Measurements from ENCODE around the gene RCOR2. TPM values are rescaled to one million over a fixed set of nuclear protein-coding genes. Genes with fewer than 3 reads are reported as not detected.
"Not testable (repeated sequence)": the region's sequence is repeated elsewhere in the genome, so short reads cannot be mapped to it uniquely, and the experiment has no call there.

RCOR2 gene
- polyA plus RNA-seq, 2 donors, result 0.13 to 0.24 TPM

DNA sequence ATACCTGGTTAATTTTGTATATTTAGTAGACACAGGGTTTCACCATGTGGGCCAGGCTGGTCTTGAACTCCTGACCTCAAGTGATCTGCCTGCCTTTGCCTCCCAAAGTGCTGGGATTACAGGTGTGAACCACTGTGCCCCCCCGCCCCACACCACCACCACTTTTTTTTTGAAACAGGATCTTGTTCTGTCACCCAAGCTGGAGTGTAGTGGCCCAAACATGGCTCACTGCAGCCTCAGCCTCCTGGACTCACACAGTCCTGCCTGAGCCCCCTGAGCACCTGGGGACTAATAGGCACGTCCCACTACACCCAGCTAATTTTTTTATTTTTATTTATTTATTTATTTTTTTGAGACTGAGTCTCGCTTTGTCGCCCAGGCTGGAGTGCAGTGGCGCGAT, 53.3 kb downstream of the RCOR2 start:
- H3K27me3 ChIP-seq (ENCODE audit: control insufficient read depth in 1 of 2, insufficient read depth in 2 of 2, low read length in 2 of 2); H3K9me3 ChIP-seq (ENCODE audit: control insufficient read depth in 2 of 2, insufficient read depth in 1 of 2, low read depth in 1 of 2, low read length in 1 of 2); H3K27ac ChIP-seq (ENCODE audit: low read depth in 2 of 2, low read length in 1 of 2); H3K4me3 ChIP-seq (ENCODE audit: low read depth in 1 of 2, low read length in 2 of 2); H3K4me1 ChIP-seq (ENCODE audit: control insufficient read depth in 2 of 2, insufficient read depth in 2 of 2, low read length in 1 of 2); H3K36me3 ChIP-seq (ENCODE audit: control insufficient read depth in 2 of 2, insufficient read depth in 2 of 2, low read length in 1 of 2): not testable (repeated sequence)
- 97 to 98% methylated on average over 6 of the region's 6 CpGs for WGBS, 2 donors

DNA sequence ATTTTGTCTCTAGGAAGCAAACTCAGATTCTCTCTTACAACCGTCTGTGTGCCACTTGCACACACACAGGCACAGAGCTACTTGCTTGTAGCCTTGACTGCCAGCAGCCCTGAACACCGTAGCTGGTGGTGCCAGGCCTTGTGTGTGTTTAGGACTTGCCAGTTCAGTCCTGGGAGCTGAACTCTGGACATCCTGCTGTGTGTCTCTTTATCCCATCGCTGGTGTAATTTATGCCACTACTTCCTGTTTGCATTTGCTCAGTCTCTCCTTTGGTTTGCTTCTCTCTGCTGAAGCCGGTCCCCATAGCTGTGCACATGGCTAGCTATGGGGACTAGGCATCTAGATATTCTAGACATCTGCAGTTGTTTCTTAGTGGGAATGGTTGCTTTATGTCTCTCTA, 54.0 kb downstream of the RCOR2 start:
- 24 to 45% methylated on average over 4 of the region's 4 CpGs for WGBS, 2 donors
- peaks cover 0 to 3% of the 10 kb centered on the region in 2 donors for H3K4me1 ChIP-seq (ENCODE audit: control insufficient read depth in 2 of 2, insufficient read depth in 2 of 2, low read length in 1 of 2)
- H3K27ac ChIP-seq (ENCODE audit: low read depth in 2 of 2, low read length in 1 of 2), result peak overlapping the region; percentile 49 to 59
- peaks cover 0 to 4% of the 10 kb centered on the region in 2 donors for H3K36me3 ChIP-seq (ENCODE audit: control insufficient read depth in 2 of 2, insufficient read depth in 2 of 2, low read length in 1 of 2)
- H3K4me3 ChIP-seq (ENCODE audit: low read depth in 1 of 2, low read length in 2 of 2), result no peak overlapping the region
- H3K9me3 ChIP-seq (ENCODE audit: control insufficient read depth in 2 of 2, insufficient read depth in 1 of 2, low read depth in 1 of 2, low read length in 1 of 2), result no peaks in the 10 kb centered on the region
- no peaks in the 10 kb centered on the region for H3K27me3 ChIP-seq (ENCODE audit: control insufficient read depth in 1 of 2, insufficient read depth in 2 of 2, low read length in 2 of 2)

Other genes with a start within 250 kb of the RCOR2 start
- 10 to 100 TPM; 13.7 to 16.9 TPM for gene ATL3, start 245.8 kb downstream of the RCOR2 start, polyA plus RNA-seq
- gene RTN3, start 235.7 kb downstream of the RCOR2 start, polyA plus RNA-seq, result 10 to 100 TPM; 45.2 to 46.3 TPM
- gene ZFTA, start 148.4 kb downstream of the RCOR2 start, polyA plus RNA-seq, result 1 to 10 TPM; 2.6 to 3.3 TPM
- gene SPINDOC, start 103.7 kb downstream of the RCOR2 start, polyA plus RNA-seq, result 10 to 100 TPM in 1 of 2 donors, 1 to 10 TPM in 1; 5.9 to 10.2 TPM
- 10 to 100 TPM; 29.5 to 29.9 TPM for gene MARK2, start 78.1 kb downstream of the RCOR2 start, polyA plus RNA-seq
- gene NAA40, start 21.8 kb upstream of the RCOR2 start, polyA plus RNA-seq, result 10 to 100 TPM in 1 of 2 donors, 1 to 10 TPM in 1; 8.5 to 11.8 TPM
- gene COX8A, start 57.5 kb upstream of the RCOR2 start, polyA plus RNA-seq, result 1,000 to 10,000 TPM in 1 of 2 donors, 100 to 1,000 TPM in 1; 737 to 1,011 TPM
- gene OTUB1, start 69.3 kb upstream of the RCOR2 start, polyA plus RNA-seq, result 10 to 100 TPM; 54.6 to 91.5 TPM
- gene FLRT1, start 118.8 kb upstream of the RCOR2 start, polyA plus RNA-seq, result under 1 TPM; 0.04 to 0.08 TPM
- 10 to 100 TPM; 25.6 to 75.6 TPM for gene MACROD1, start 248.9 kb upstream of the RCOR2 start, polyA plus RNA-seq

Measured in esophagus (tissue), 2 donors.